GM19239 (cell line): ENCODE results near the gene CER1.

Experiments used
- DNase-seq: peaks from one replicate; pipeline ENCODE4 v3.0.0; 2011; ENCODE audit warnings: low spot score; ENCODE audit not compliant: insufficient read length
- FAIRE-seq: peaks from 2 replicates; lab custom pipeline; 2011; peaks lifted over from hg19 to GRCh38; lab: Jason Lieb, UNC

Gene CER1

DNA sequence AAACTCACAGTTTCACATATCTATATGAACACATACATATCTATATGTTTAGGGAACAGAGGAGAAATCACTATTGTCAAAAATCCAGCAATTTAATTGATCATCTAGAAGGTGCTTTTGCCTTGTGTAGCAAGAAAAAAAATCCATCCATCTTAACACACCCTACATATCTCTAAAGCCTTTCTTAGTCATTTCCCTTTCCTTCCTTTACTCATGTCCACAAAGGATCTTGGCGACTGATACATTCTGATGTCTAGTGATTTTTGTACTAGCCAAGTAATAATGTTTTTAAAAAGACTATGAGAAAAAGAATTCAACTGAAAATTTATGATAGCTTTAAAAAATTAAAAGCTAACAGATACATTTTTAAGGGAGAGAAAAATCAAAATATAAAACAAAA is 51.8 kb downstream of the CER1 start:
- FAIRE-seq (peak; percentile 31), DNase-seq (no peak)
